SK-N-MC (cell line): ENCODE results near the gene OR51V1.

Experiments
- EZH2 ChIP-seq: fragments of 200-600 bp; sonication (generic); IDR thresholded peaks from one replicate; pipeline ENCODE4 v1.6.1; 2017; ENCODE audit warnings: antibody characterized with exemption
- POLR2AphosphoS5 ChIP-seq: IDR thresholded peaks from 2 replicates; pipeline ENCODE4 v1.6.1; 2012; ENCODE audit warnings: mild to moderate bottlenecking, low read depth, low read length, borderline replicate concordance

DNA sequence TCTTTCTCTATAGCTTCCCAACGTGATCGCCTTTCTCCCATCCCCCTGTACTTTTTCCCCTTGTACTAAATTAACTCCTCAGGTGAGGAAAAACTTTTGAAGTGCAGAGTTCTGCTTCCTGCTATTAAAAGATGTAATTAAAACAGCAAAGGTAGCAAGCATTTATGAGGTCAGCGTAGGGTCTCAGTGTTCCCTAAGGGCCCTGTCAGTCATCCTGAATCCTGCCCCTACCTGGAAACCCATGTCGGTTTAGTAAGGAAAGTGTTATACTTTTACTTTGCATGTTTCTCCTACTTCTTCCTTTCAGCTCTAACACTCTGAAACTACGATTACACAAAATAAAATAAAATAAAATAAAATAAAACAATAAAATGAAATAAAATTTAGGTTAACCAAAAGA is 27.6 kb upstream of the OR51V1 start:
- no peak for TF ChIP-seq EZH2
- no peak for TF ChIP-seq POLR2AphosphoS5
